GM12878 (cell line): ENCODE data around the gene TMEM127. TPM values are rescaled to one million over a fixed set of nuclear protein-coding genes. Genes with fewer than 3 reads are reported as not detected.

ENCODE experiments used
- ATAC-seq: fragments of 200-7000 bp; cut with Tn5 transposase; 3 replicates; pipeline ENCODE4 v1.9.1; 2020; ENCODE audit warnings: mild to moderate bottlenecking, moderate library complexity
- BruUV-seq: library from RNA; stranded (reverse); fragments of 400-500 nt; replicated peaks from 2 replicates; lab custom pipeline; 2021; lab: Mats Ljungman, UMichigan
- CTCF ChIA-PET: fragments of 300-600 bp; sonication (Branson Sonifier 250); formaldehyde crosslinking; extraction: SDS; loops from one replicate; lab custom pipeline; 2021; ENCODE audit warnings: inconsistent platforms; lab: Yijun Ruan, JAX
- POLR2A ChIA-PET: fragments of 350-600 bp; formaldehyde crosslinking; extraction: SDS; loops from one replicate; lab custom pipeline; 2021; ENCODE audit warnings: inconsistent platforms; lab: Charles Lee
- RAD21 ChIA-PET: fragments of 300-600 bp; sonication (Branson Sonifier 250); formaldehyde crosslinking; loops from one replicate; lab custom pipeline; 2023; ENCODE audit warnings: antibody characterized with exemption; ENCODE audit not compliant: unreplicated experiment; lab: Charles Lee
- SMC1A ChIA-PET: fragments of 300-600 bp; sonication (Branson Sonifier 250); formaldehyde crosslinking; loops from one replicate; lab custom pipeline; 2023; ENCODE audit not compliant: unreplicated experiment, uncharacterized antibody; lab: Charles Lee
- DNase-seq: peaks from one replicate; pipeline ENCODE4 v3.0.0-alpha.2; 2011; ENCODE audit warnings: low read depth, low spot score
- FAIRE-seq: peaks from 3 replicates; lab custom pipeline; 2011; peaks lifted over from hg19 to GRCh38; lab: Jason Lieb, UNC
- H2AFZ ChIP-seq: 2 replicates; pipeline ENCODE4 v1.6.0; 2011; ENCODE audit warnings: low read depth, low read length, control low read depth; ENCODE audit not compliant: control insufficient read depth
- H3K27ac ChIP-seq: 2 replicates; pipeline ENCODE4 v1.5.1; 2011; ENCODE audit warnings: control low read depth; ENCODE audit not compliant: control insufficient read depth, insufficient read depth
- H3K27me3 ChIP-seq, 2 experiments: replicated peaks in 1 of 2; 2 replicates each; pipeline versions ENCODE4 v1.6.0 to v1.6.1; 2011; ENCODE audit warnings: low read length in 1 of 2; ENCODE audit not compliant: control insufficient read depth in 2 of 2, insufficient read depth in 2 of 2
- H3K36me3 ChIP-seq, 2 experiments: 2 replicates each; pipeline ENCODE4 v1.5.1; 2011; ENCODE audit warnings: low read length in 1 of 2; ENCODE audit not compliant: control insufficient read depth in 2 of 2, insufficient read depth in 2 of 2
- H3K4me1 ChIP-seq: 2 replicates; pipeline ENCODE4 v1.6.1; 2011; ENCODE audit warnings: mild to moderate bottlenecking, low read length, moderate library complexity, mixed read lengths; ENCODE audit not compliant: control insufficient read depth, insufficient read depth
- H3K4me2 ChIP-seq: 2 replicates; pipeline ENCODE4 v1.6.0; 2011; ENCODE audit warnings: control low read depth; ENCODE audit not compliant: control insufficient read depth, insufficient read depth
- H3K4me3 ChIP-seq: fragments of 200-600 bp; sonication (generic); 2 replicates; pipeline ENCODE4 v1.5.1; 2016
- H3K79me2 ChIP-seq: 2 replicates; pipeline ENCODE4 v1.6.0; 2011; ENCODE audit warnings: low read length; ENCODE audit not compliant: control insufficient read depth, insufficient read depth
- H3K9ac ChIP-seq: 2 replicates; pipeline ENCODE4 v1.8.0; 2011; ENCODE audit warnings: low read length, control low read depth, mixed read lengths; ENCODE audit not compliant: control insufficient read depth, insufficient read depth
- H3K9me3 ChIP-seq: replicated peaks from 3 replicates; pipeline ENCODE4 v1.5.1; 2011; ENCODE audit warnings: mild to moderate bottlenecking, low read length; ENCODE audit not compliant: control insufficient read depth, insufficient read depth
- H4K20me1 ChIP-seq: 2 replicates; pipeline ENCODE4 v1.6.0; 2011; ENCODE audit not compliant: control insufficient read depth, insufficient read depth
- BCL11A ChIP-seq: IDR thresholded peaks from 2 replicates; pipeline ENCODE4 v1.6.1; 2011; ENCODE audit warnings: low read depth, low read length
- PKNOX1 ChIP-seq: fragments of 450-650 bp; IDR thresholded peaks from 2 replicates; pipeline ENCODE4 v1.6.1; 2016; ENCODE audit warnings: mild to moderate bottlenecking
- RB1 ChIP-seq: fragments of 450-650 bp; formaldehyde crosslinking; IDR thresholded peaks from 2 replicates; pipeline ENCODE4 v1.6.1; 2017; ENCODE audit warnings: mild to moderate bottlenecking, borderline replicate concordance
- SMARCA5 ChIP-seq: fragments of 450-650 bp; IDR thresholded peaks from 2 replicates; pipeline ENCODE4 v1.6.1; 2017; ENCODE audit warnings: mild to moderate bottlenecking
- SP1 ChIP-seq: IDR thresholded peaks from one replicate; pipeline ENCODE4 v1.6.1; 2011; ENCODE audit warnings: low read depth, low read length
- WGBS: methylation state at CpG from one replicate; pipeline ENCODE4 v1.1.6; 2016; ENCODE audit warnings: low lambda C conversion rate; ENCODE audit not compliant: insufficient replicate concordance, insufficient coverage; ENCODE audit errors: missing lambda C conversion rate; 5-methylcytosine and 5-hydroxymethylcytosine counted together
- in situ Hi-C: fragments of 300-500 bp; cut with MboI; formaldehyde crosslinking; loops from 9 replicates; pipeline ENCODE4 v1.14.3; 2018; ENCODE audit warnings: mixed read lengths
- intact Hi-C: fragments of 100-400 bp; cut with micrococcal nuclease; formaldehyde crosslinking; loops from one replicate; pipeline ENCODE4 v1.14.2; 2022; ENCODE audit not compliant: unreplicated experiment
- polyA plus RNA-seq, 11 experiments: library from polyadenylated mRNA; depleted of rRNA in 4 of 11; unstranded in 6 of 11; stranded (reverse) in 5 of 11; fragments of >200 nt; fragmentation: Nextera tagmentation in 4 of 11; fragmentation: Illumina TruSeq in 1 of 11; extraction: Ambion mirVana in 4 of 11; extraction: Trizol in 1 of 11; gene quantifications; 1 replicate in 1 of 11; 2 replicates in 10 of 11; pipeline versions ENCODE4 v1.2.1 to v1.2.3, GENCODE V29; 2011 to 2016; ENCODE audit warnings: inconsistent platforms in 2 of 11, missing spikeins in 2 of 11, low read depth in 1 of 11
- total RNA-seq, 4 experiments: library from RNA; depleted of rRNA in 3 of 4; stranded (reverse); fragments of >200 nt in 3 of 4; fragmentation: Illumina TruSeq in 1 of 4; extraction: Trizol in 1 of 4; gene quantifications; 2 replicates each; pipeline versions ENCODE4 v1.2.1 to v1.2.3, GENCODE V29; 2013 to 2021
- TF ChIP-seq, protein P1 (sequence below): IDR thresholded peaks from 2 replicates; pipeline ENCODE4 v1.6.1; 2012; ENCODE audit warnings: low read depth, low read length, improper control_type of control experiment

TMEM127 gene
- total and polyA plus RNA-seq, 10 of the 15 experiments (the other 5 are each of a cell fraction or from before 2014, with no cell fraction given), result 2.6 to 27.2 (median 17.7) TPM

GRCh38 chr2:96265349-96265839 is 403 bp downstream of the TMEM127 start:
- H3K36me3 ChIP-seq, result peaks cover 6 to 21% of the 10 kb centered on the region in 2 experiments
- ChIA-PET SMC1A (interaction anchor here (0.6 to 3.3 kb wide), 5 partner anchors 25 to 273 kb away, joined by 3 to 19 read pairs (median 7); no protein-coding TSS in a partner anchor), POLR2A (interaction anchor here (1.0 kb wide), 3 partner anchors 20 to 80 kb away, joined by 3 to 6 read pairs (median 4); no protein-coding TSS in a partner anchor), RAD21 (interaction anchor here (1.0 to 2.0 kb wide), 7 partner anchors 31 to 243 kb away, joined by 5 to 13 read pairs (median 7); partner anchors contain the start of genes ASTL and STARD7), CTCF (interaction anchor here (0.7 to 7.5 kb wide), 11 partner anchors 9 to 273 kb away, joined by 3 to 90 read pairs (median 6); partner anchors contain the start of gene STARD7)
- peak; percentile 19 for ATAC-seq
- H3K4me3 ChIP-seq, result peak overlapping the region; percentile 89
- no peaks in the 10 kb centered on the region for H3K27me3 ChIP-seq
- H4K20me1 ChIP-seq, result no peaks in the 10 kb centered on the region
- H3K4me1 ChIP-seq, result peaks cover 22% of the 10 kb centered on the region
- DNase-seq, result no peak
- H3K9me3 ChIP-seq, result no peaks in the 10 kb centered on the region
- peak overlapping the region; percentile 94 for H2AFZ ChIP-seq
- in situ Hi-C loops (loop anchor here (25.0 kb wide), 1 partner anchor 253 kb away; no protein-coding TSS in a partner anchor), intact Hi-C loops (loop anchor here (2.0 to 5.0 kb wide), 3 partner anchors 57 to 148 kb away; partner anchors contain the start of genes ADRA2B and ASTL)
- H3K27ac ChIP-seq, result peak overlapping the region; percentile 79
- peak overlapping the region; percentile 83 for H3K9ac ChIP-seq
- no peak overlapping the region; the same call in 1 of the 2 replicates for H3K4me2 ChIP-seq
- TF ChIP-seq SMARCA5 (0 out of 2 replicates have a peak, but pooled peaks have one; percentile 10), SP1 (peak; percentile 43), PKNOX1 (no peak), BCL11A (no peak), RB1 (no peak)
- TF ChIP-seq, protein P1, sequence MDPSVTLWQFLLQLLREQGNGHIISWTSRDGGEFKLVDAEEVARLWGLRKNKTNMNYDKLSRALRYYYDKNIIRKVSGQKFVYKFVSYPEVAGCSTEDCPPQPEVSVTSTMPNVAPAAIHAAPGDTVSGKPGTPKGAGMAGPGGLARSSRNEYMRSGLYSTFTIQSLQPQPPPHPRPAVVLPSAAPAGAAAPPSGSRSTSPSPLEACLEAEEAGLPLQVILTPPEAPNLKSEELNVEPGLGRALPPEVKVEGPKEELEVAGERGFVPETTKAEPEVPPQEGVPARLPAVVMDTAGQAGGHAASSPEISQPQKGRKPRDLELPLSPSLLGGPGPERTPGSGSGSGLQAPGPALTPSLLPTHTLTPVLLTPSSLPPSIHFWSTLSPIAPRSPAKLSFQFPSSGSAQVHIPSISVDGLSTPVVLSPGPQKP, result no peak
- H3K79me2 ChIP-seq, result peaks cover 58% of the 10 kb centered on the region
- no TSS peak for BruUV-seq
- no peak for FAIRE-seq
- 1% methylated on average over 32 of the region's 49 CpGs for WGBS
